GM18502 (cell line): ENCODE data around the gene PHF13.
"Not testable (repeated sequence)": the region's sequence is repeated elsewhere in the genome, so short reads cannot be mapped to it uniquely, and the experiment has no call there.

Source experiments
- ATAC-seq: cut with Tn5 transposase; IDR thresholded peaks from one replicate; pipeline ENCODE4 v1.9.1; 2021; ENCODE audit warnings: mild to moderate bottlenecking; ENCODE audit not compliant: unreplicated experiment, poor library complexity

Gene PHF13

DNA sequence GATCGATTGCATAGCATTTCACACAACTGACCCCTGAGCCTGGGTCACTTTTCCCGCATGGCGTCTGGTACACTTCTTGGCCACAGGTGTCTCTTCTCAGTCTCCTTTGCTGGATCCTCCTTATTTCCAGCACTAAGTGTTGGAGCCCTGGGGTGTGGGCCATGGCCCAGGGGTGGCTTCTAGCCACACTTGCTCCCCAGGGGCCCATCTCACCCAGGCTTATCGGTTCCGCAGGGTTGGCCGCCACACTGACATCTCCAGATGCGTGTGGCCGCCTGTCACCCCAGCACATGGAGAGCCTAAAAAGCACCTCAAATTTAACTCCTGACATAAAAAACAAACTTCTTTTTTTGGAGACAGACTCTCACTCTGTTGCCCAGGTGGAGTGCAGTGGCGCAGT is 13.5 kb downstream of the PHF13 start:
- no peak for ATAC-seq

DNA sequence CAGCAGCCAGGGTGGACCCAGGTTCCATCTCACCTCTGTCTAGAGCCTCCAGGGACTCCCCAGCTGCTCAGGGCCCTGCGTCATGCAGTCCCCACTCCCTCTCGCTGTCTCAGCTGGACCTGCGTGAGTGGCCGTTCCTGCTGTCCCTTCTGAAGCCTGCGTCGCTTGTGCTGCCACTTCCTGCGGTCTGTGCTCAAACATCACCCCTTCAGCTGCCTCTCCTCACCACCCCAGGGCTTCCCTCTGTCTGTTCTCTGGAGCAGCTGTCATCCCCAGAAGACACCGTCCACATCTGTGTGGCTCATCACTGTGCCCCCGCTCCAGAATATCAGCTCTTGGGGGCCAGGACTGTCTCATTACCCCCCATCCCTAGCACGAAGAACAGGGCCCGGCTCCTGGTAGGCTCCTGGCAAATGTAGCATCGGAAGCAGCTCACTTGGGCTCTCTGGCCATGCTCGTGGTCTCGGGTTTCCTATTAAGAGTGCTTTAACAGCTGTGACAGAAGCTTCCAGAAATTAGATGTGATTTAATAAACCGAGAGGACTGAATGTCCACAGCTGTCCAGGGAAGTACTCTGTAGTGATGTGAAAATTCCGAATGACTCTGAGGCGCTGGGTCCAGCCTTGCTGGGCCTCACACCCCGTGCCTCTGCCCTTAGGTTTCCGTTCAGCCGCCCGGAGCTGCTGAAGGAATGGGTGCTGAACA is 14.5 kb downstream of the PHF13 start:
- no peak for ATAC-seq

DNA sequence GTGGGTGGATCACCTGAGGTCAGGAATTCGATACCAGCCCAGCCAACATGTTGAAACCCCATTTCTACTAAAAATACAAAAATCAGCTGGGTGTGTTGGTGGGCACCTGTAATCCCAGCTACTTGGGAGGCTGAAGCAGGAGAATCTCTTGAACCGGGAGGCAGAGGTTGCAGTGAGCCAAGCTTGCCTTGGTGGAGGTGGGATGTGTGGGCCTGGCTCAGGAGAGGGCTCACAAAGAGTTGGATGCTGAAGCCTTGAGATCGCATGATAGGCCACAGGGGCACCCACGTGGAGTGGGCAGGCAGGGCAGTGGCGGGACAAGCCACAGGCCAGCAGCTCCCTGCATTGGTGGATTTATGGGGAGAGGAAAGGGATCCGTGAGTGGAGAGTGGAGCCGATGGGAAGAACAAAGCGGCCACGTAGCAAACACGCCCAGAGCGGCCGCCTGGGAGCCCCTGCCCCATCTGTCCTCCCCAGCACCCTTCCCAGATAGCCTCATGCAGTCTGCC is 15.5 kb downstream of the PHF13 start:
- ATAC-seq = no peak

DNA sequence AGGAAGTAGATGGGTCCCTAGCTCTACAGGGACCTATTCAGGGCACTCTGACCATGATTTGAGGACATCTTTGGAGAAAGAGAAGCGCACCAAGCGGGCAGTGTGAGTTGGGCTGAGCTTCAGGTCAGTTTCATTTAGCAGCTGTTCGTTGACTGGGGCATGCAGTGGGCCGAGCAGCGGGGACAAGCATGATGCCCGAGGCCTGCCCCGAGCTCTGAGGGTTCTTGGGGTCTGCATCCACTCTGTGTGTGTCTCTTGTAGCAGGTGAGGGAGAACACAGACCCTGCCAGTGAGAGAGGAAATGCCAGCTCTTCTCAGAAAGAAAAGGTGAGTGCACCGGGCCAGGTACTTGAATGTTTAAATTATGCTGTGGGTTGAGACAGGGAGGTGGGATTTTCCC is 16.5 kb downstream of the PHF13 start:
- ATAC-seq = no peak

DNA sequence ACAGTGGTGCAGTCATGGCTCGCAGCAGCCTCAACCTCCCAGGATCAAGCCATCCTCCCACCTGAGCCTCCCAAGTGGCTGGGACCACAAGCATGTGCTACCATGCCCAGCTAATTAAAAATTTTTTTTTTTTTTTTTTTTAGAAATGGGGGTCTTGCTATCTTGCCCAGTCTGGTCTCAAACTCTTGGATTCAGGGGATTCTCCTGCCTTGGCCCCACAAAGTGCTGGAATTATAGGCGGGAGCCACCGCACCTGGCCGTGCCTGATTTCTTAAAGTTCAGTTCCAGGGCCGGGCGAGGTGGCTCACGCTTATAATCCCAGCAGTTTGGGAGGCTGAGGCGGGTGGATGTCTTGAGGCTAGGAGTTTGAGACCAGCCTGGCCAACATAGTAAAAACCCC is 17.5 kb downstream of the PHF13 start:
- no peak for ATAC-seq

DNA sequence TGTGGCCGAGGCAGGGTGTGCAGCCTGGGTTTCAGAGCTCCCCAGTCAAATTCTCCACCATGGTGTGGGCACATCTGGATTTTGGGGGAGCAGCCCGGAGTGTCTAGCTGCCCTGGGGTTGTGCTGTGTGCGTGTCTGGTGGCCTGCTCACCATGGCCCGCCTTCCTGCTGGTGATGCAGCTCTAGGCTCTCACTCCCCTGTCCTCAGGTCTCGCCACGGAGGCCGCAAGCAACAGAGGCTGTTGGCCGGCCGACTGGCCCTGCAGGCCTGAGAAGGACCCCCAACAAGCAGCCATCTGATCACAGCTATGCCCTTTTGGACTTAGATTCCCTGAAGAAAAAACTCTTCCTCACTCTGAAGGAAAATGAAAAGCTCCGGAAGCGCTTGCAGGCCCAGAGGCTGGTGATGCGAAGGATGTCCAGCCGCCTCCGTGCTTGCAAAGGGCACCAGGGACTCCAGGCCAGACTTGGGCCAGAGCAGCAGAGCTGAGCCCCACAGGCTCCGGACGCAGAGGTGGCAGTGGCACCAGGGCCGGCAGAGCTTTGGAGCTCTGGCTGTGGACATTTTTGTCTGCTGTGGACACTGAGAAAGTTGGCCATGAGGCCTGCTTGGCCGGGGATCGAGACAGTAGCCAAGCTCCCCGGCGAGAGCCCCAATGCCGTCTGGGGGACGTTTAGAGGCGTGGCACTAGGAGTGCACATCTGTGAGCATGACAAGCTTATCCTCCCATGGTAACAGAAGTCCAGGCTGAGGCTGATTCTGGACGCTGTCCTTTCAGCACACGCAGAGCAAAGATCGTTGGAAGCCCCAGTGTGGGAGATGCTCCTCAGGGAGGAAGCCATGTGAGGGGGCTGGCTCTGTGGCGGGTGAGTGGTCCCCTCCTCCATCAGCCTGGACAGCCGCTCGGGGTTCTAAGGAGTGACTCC is 19.3 kb downstream of the PHF13 start:
- no peak for ATAC-seq

DNA sequence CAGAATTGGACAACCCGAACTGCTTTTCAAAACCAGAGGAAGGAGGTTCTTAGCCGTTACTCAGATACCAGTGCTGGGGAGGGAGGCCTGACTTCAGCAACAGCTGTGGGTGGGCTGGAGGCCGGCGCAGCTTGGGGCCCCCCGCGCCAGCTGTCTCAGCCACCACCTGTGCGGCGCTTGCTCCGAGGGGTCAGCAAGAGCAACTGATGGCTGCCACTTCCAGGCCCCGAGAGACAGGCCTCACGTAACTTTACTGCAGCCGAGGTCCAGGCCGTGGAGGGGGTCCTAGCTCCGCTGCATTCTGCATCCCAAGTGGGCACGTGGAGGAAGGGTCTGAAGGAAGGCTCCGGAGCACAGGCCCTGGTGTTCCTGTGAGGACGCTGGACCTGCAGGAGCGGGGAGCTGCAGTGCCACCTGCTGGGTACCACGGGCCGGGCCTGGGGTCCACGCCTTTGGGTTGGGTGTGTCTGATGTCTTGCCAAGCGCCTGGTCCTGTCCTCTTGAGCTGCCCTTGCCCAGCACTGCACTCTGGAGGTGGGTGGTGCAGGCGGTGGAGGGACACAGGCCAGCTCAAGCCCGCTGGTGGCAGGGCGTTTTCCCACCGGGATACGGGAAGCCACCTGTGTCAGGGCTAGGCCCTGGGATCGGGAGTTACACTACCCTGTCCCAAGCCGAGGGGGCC is 21.0 kb downstream of the PHF13 start:
- no peak for ATAC-seq

DNA sequence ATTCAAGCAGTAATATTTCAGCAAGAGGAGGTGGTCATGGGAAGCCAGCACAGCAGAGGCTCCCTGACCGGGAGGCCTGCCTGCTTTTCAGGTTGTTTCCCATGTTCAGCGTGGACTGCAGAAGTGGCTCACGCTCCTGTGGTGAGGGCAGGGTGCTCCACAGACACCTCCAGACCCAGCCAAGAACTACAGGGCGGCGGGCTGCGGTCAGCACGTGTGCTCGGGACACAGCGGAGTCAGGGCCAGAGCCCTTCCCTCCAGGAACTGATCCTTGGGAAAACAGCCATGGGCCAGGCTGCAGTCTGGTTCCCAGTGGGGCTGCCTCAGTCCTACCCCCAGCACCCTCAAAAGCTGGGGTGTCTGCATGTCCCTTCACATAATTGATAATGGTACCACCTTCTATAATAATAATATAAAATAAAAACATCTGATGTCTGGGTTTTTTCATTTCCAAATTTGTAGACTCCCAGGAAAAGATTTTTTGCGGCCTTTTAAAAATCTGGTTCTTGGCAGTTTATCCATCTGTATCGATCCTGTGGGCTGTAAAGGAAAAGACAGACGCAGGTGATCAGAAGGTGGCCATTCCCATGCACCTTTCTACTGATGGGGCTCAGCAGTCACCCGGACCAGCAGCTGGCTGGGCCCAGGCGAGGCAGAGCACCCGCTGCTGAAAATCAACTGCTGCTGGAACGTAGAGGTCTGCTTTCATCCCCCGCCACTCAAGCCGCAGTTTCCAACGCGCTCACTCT is 21.8 kb downstream of the PHF13 start:
- ATAC-seq = no peak

DNA sequence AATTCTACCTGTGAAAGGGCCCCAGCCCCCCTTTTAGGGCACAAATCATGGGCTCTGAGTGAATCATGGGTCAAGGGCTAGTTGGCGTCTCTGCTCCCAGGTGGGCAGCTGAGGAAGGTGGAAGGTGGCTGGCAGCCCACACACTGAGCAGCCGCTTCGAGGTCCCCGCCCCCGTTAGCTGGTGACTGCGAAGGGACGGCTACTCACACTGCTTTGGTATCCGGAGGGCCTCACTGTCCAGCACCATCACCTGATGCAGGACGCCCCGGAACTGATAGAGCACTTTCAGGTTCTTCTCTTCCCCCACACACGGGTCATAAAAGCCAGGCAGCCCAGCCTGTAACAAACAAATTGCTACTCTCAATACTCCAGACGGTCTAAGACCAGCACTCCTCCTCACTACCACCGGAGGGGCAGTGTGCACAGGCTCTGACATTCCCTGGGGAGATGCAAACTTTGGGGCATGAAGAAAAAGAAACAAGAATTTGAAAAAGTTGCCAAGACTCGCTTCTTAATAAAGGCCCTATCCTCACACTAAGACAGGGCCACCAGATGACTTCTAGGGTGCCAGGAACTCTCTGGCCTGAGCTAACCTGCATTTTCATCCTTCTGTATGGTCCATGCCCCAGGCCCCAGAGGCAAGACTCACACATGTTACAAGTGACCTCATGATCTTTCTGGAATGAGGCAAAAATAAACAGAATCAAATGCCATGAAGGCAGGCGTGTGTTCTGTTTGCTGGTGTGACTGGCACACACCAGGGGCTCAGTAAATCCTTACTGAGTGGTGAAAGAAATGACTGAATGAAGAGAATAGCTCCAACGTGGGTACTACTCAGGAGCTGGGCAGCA is 22.6 kb downstream of the PHF13 start:
- no peak for ATAC-seq

DNA sequence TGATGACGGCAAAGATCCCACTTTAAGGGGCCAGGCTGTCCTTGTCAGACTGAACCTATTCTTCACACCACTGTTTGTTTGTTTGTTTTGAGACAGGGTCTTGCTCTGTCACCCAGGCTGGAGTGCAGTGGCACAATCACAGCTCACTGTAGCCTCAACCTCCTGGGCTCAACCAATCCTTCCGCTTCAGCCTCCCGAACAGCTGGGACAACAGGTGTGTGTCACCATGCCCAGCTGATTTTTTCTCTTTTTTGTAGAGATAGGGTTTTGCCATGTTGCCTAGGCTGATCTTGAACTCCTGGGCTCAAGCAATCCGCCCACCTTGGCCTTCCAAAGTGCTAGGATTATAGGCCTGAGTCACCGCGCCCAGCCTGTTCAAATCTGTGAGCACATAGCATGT is 23.2 kb downstream of the PHF13 start:
- not testable (repeated sequence) for ATAC-seq

DNA sequence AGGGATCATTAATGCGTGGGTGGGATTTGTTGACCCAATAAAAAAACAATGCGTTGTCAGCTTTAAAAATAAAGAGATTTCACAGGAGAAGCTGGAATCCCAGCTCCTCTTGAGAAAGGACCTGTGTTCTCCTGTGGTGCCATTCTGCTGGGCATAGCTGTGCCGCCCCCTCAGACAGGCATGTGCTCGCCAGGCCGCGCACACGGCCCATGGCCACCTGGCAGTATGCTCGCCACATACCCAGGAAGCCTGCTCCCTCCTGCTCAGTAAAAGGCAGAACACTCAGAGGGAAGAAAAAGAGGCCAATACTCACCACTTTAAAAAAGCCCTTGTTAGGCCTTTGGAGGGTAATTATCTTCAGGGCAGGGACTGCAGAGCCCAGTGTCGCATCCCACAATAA is 24.2 kb downstream of the PHF13 start:
- no peak for ATAC-seq

DNA sequence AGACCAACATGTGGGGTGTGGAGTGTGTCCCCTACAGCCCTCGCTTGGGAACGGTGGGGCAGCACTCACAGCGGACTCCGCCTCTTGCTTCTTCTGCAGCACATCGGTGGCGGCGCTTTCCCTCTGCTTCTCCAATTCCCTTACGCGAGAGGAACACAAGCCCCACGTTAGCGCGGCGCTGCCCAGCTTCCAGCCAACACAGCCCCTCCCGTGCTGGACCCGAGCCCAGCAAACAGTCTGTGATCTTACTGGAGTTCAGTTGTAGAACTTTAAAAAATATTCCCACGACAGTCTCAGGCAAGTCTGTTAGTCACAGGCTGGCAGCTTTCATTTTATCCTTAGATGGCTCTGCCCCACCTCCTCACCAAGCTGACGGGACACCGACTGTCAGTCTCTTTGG is 24.7 kb downstream of the PHF13 start:
- ATAC-seq = no peak

DNA sequence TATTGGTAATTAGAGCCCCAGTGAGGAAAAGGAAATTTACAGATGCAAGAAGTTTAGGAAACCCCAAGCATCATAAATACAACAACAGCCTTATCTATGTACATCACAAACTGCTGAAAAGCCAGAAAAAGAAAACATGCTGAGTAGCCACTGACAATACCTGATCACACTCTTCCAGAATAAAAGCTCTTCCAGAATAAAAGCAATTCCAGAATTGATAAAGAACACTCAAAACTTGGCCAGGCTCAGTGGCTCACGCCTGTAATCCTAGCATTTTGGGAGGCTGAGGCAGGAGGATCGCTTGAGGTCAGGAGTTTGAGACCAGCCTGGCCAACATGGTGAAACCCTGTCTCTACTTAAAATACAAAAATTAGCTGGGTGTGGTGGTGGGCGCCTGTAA is 27.3 kb downstream of the PHF13 start:
- not testable (repeated sequence) for ATAC-seq

DNA sequence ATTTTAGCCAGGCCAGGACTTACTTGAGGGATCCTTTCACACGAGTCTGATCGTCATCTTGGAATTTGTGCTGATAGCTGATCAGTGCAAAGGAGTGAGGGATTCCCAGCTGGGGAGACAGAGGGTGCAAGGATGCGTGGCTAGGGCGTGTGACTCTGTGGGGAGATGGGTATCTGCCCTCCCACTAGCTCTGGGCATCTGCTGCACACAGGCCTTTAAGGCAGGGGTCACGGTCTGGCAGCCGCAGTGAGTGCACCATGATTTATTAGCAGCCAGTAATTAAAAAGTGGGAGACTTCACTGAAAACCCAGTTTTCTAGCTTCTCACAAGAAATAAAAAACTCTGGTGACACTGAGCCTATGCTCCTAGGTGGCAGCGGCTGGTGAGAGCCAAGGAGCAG is 31.5 kb downstream of the PHF13 start:
- ATAC-seq = no peak

DNA sequence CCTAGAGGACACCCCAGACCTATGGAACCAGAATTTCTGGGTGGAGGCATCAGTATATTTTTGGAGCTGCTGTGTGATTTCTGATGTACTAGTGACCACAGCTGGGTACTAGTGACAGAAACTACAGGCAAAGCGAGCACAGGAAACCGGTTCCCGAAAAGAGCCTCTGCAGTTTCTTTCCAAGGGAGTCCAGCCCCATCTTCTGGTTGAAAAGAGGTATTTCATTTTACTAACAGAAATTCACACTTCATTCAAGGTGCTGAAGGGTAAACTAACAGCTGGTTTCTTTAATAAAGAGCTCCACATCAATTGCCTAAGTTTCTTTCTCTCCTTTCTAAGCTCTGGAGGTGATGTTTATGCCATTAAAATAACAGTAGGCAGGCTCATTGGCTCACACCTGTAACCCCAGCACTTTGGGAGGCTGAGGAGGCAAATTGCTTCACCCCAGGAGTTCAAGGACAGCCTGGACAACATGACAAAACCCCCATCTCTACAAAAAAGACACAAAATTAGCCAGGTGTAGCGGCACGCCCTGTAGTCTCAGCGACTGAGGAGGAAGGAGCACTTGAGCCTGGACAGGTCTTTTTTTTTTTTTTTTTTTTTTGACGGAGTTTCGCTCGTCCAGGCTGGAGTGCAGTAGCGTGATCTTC is 33.1 kb downstream of the PHF13 start:
- ATAC-seq = no peak

DNA sequence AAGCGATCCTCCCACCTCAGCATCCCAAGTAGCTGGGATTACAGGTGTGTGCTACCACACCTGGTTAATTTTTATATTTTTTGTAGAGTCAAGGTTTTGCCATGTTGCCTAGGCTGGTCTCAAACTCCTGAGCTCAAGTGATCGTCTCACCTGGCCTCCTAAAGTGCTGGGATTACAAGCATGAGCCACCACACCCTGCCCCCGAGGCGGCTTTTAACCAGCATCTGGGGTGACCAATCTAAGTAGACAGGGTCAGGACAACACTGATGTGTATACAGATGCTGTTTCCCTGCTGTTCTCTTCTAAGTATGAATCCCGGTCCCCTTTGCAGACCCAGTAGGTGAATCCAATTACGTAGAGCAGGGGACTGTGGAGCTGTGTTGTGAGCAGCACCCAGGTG is 35.0 kb downstream of the PHF13 start:
- ATAC-seq = no peak

DNA sequence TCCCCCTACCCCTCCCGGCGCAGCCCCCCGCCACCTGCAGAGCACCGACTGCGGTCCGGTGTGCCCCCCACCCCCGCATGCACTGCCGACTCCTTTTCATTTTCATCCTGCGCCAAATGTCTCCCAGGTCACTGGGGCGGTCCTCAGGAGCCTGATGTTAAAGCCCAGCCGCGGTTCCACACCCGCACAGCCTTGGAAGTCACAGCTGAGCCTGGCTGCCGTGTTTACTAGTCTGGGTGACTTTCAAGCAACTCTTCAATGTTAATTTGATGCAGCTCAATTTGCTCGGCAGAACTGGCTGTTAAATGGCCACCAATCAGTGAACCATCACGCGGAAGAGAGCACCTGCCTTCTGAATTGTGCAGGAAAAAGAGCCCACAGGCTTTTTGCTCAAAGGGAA is 38.4 kb downstream of the PHF13 start:
- ATAC-seq = no peak

DNA sequence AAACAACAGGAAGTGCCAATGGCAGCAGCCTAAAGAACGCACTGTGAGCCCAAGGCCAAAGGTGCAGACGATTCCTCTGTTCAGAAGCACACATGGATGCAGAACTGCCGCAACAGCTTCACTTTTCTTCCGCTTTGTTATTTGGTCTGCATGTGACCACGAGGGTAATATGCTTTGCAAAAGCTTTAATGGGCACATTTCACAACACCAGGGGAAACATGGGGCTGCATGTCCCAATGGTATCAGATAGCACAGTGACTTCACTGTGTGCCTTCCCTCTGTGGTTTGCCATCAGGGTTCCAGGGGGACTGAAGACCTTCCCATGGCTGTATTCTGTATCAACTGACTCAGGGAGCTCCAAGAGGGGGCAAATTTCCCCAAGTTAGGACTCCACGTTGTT is 39.5 kb downstream of the PHF13 start:
- no peak for ATAC-seq
